Dendritic cell treated with granulocyte-macrophage colony-stimulating factor and Interleukin-4, amounts not matched to agents 40 ng/mL and 50 ng/mL, for 4 days (primary cell): ENCODE results near the gene MTFR1L.

Source experiments
- H3K27ac Mint-ChIP-seq: one replicate; pipeline ENCODE4 v1.8.0; 2022; ENCODE audit warnings: mild to moderate bottlenecking, mixed read lengths
- H3K27me3 Mint-ChIP-seq: one replicate; pipeline ENCODE4 v1.8.0; 2022; ENCODE audit warnings: mild to moderate bottlenecking, mixed read lengths
- H3K36me3 Mint-ChIP-seq: one replicate; pipeline ENCODE4 v1.8.0; 2022; ENCODE audit warnings: low read depth, mixed read lengths
- H3K4me1 Mint-ChIP-seq: one replicate; pipeline ENCODE4 v1.8.0; 2022; ENCODE audit warnings: low read depth, mixed read lengths
- H3K4me3 Mint-ChIP-seq: one replicate; pipeline ENCODE4 v1.8.0; 2022; ENCODE audit warnings: mild to moderate bottlenecking, moderate library complexity, mixed read lengths
- H3K9me3 Mint-ChIP-seq: one replicate; pipeline ENCODE4 v1.8.0; 2022; ENCODE audit warnings: mixed read lengths
- intact Hi-C: fragments of 100-400 bp; cut with micrococcal nuclease; formaldehyde crosslinking; loops from one replicate; pipeline ENCODE4 v1.15.0; 2022

MTFR1L gene

DNA sequence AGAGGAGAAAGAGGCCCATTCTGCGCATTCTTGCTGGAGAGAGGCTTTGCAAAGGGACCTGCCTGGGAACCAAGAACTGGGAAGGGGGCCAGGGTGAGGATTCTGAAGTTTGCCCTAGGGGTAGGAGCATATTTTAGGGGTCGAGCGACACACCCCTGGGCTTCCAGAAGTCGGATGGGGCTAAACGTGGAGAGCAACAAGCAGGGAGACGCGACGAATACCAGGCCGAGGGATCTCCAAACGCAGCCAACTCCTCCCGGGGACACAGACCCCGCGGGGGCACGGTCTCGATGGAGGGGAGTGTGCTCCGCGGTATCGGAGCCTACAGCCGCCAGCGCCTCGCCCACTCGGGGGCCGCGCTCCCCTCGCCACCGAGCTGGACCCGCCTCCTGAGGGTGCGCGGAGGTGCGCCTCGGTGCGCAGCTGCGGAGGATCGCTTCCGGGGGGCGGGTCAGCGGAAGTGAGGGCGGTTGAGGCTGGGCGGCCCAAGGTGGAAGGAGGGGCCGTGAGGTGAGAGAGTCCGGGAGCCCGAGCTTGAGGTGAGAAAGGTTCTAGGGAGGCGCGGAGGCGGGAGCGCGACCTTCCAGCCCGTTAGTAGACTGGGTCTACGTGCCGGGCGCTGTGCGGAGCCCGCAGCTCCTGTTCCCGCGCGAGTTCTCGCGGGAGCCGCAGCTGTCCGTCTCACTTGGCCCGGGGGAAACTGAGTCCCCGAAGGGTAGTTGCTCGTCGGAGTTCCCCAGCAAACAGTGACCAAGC, at the start of gene MTFR1L:
TSS of gene MTFR1L (plus strand) at position 464 of the 756 bp plus-strand sequence. CDS start 3,151 bp downstream, outside the sequence.
- intact Hi-C loops = loop anchor here (1.0 to 5.0 kb wide), 2 partner anchors 40 to 178 kb away; partner anchors contain the start of genes AUNIP and PAFAH2
- Mint-ChIP-seq H3K27ac (peak within 1 kb of the TSS; percentile 82), H3K27me3 (no peaks in the 10 kb centered on the region), H3K36me3 (peaks cover 63% of the 10 kb centered on the region), H3K4me3 (peak within 1 kb of the TSS; percentile 87), H3K4me1 (peaks cover 52% of the 10 kb centered on the region), H3K9me3 (no peaks in the 10 kb centered on the region)

DNA sequence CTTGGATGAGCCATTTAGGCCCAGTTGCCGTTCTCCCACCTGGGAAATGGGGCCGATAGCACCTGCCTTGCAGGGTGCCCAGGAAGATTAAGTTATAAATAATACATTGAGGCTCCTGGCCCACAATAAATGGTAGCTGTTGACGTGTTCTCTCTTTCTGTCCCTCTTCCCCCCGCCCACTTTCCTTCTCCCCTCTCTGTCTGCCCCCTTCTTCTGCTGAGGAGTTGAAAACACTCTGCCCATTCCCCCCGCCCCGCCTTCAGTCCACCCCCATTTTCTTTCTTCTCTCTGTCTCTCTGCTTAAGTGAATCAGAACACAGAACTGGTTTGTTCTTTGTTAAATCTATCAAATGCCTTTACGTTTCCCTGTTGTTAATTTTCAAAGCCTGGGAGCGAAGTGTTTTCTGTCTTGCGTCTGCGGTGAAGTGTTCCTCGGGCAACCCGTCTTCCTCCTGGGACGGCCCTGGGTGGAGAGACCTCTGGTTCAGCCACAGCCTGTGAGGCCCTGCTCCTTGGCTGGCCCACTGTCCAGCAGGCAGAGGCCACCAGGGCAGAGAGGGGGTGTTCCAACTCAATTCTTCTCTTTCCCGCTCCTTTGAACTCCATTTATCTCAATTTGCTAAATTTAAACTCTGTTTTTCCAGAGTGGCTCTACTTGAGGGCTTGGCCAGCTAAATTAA, 49.1 kb upstream of the MTFR1L start:
- H3K27ac Mint-ChIP-seq = no peak overlapping the region
- H3K4me3 Mint-ChIP-seq = no peak overlapping the region
- peaks cover 15% of the 10 kb centered on the region for H3K27me3 Mint-ChIP-seq

DNA sequence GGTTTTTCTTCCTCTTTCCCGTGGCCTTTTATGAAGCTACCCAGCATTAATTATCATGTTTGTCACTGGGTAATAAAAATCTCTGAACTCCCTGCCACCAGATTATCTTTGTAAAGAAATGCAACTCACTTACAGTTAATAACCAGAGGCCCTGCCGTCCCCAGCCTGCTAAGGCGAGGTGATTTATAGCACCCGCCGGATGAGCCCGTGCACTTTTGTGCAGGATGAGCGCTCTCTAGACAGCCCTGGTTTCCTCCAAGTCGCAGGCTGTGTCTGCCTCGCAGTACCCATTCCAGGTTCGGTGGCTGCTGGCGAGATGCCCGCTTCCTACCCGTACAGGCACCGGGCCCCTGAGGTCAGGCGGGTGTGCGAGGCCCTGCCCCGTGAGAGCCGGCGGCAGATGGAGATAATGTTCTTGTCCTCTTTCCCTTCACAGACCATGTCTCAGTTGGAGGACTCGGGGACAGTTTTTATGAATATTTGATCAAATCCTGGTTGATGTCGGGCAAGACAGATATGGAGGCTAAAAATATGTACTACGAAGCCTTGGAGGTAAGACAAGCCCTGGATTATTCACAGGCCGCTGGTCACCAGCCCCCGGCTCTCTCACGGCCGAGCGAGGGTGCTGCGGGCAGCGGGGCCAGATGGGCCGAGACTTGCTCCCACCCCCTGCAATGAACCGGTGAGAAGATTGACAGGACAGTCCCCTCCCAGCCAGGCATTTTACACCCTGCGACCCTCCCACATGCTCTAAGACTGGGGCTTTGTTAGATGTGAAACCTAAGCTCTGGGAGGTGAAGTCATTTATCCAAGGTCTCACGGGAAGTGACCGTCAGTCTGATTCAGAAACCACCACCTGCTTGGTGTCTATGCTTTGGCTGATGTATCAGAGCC, 48.3 kb upstream of the MTFR1L start:
- no peaks in the 10 kb centered on the region for H3K9me3 Mint-ChIP-seq
- no peak overlapping the region for H3K27ac Mint-ChIP-seq
- H3K4me1 Mint-ChIP-seq = peaks cover 15% of the 10 kb centered on the region

More for the DNA sequence above, 49.1 kb upstream of the MTFR1L start:
- Mint-ChIP-seq H3K9me3 (no peaks in the 10 kb centered on the region), H3K36me3 (peaks cover 81% of the 10 kb centered on the region), H3K4me1 (peaks cover 15% of the 10 kb centered on the region)
- intact Hi-C loops = no loop called here

DNA sequence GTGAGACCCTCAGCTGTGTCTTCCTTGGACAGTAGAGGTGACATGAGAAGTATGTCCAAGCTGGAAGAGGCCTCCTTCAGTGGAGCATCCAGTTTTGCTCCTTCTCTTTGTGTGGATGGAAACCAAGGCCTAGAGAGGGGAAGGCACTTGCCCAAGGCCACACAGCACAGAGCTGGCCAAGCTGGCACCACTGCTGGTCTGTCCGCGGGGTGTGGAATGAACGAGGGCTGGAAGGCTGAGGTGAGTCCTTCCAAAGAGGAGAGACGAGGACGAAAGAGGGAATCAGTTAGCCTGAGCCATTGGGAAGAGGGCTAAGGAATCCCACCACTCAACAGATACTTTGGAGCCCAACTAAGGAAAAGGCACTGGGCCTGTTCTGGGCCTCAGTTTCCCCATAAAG, 47.6 kb upstream of the MTFR1L start:
- peaks cover 15% of the 10 kb centered on the region for H3K4me1 Mint-ChIP-seq
- H3K27ac Mint-ChIP-seq = no peak overlapping the region
- no peaks in the 10 kb centered on the region for H3K9me3 Mint-ChIP-seq
- peaks cover 15% of the 10 kb centered on the region for H3K27me3 Mint-ChIP-seq
- H3K4me3 Mint-ChIP-seq = no peak overlapping the region
- peaks cover 88% of the 10 kb centered on the region for H3K36me3 Mint-ChIP-seq
- intact Hi-C loops = no loop called here

More for the DNA sequence above, 48.3 kb upstream of the MTFR1L start:
- intact Hi-C loops = no loop called here
- H3K4me3 Mint-ChIP-seq = no peak overlapping the region
- H3K36me3 Mint-ChIP-seq = peaks cover 87% of the 10 kb centered on the region
- peaks cover 15% of the 10 kb centered on the region for H3K27me3 Mint-ChIP-seq

DNA sequence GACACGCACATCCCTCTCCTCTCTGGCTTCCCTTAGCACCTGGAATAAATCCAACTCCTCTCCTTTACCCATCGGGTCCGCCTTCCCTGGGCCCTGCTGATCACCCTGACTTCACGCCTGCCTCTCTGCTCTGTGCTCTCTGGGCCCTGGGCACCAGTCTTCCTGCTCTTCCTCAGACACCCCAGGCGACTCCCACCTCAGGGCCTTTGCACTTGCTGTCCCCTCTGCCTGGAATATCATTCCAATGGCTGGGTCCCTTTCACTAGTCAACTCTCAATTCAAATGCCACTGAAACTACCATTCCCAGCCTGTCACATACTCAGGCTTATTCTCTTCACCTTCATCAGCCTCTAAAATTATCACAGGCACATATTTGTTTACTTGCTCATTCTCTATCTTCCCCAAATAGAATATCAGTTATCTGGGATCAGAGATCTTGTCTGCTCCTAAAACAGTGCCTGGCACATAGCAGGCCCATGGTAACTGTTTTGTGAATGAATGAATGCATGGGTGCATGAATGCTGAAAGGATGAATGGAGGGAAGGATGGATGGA, 47.0 kb upstream of the MTFR1L start:
- intact Hi-C loops = no loop called here
- peaks cover 15% of the 10 kb centered on the region for H3K27me3 Mint-ChIP-seq
- no peak overlapping the region for H3K4me3 Mint-ChIP-seq
- H3K27ac Mint-ChIP-seq = no peak overlapping the region
- peaks cover 15% of the 10 kb centered on the region for H3K4me1 Mint-ChIP-seq
- peaks cover 88% of the 10 kb centered on the region for H3K36me3 Mint-ChIP-seq
- no peaks in the 10 kb centered on the region for H3K9me3 Mint-ChIP-seq

DNA sequence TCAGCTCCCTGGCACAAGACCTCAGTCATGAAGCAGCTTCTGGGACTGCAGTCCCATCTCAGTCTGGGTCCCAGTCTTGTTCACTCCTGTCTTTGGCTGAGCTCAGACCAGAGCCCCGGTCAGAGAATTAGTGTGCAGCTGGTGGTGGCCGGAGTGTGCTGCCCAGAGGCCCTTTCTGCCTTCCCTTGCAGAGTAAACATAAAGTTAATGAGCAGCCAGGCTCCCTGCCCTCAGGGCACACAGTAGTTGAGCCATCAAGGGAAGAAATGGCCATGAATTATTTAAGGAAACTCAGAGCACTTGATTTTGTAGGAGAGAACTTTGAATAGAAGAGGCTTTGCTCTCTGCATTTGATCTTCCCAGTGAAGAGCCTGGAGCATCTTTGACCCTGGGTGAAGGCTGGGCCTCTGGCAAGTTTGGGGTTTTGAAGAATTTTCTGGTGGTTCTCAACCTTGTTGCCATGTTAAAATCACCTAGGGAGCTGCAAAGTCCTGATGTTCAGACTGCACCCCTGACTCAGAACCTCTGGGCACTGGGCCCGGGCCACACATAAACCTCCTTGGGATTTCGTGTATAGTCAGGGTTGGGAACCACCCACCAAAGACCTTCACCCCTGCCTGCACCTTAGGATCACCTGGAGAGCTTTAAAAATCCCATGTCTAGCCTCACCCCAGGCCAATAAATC, 46.2 kb upstream of the MTFR1L start:
- peaks cover 15% of the 10 kb centered on the region for H3K4me1 Mint-ChIP-seq
- no peak overlapping the region for H3K4me3 Mint-ChIP-seq
- intact Hi-C loops = no loop called here

DNA sequence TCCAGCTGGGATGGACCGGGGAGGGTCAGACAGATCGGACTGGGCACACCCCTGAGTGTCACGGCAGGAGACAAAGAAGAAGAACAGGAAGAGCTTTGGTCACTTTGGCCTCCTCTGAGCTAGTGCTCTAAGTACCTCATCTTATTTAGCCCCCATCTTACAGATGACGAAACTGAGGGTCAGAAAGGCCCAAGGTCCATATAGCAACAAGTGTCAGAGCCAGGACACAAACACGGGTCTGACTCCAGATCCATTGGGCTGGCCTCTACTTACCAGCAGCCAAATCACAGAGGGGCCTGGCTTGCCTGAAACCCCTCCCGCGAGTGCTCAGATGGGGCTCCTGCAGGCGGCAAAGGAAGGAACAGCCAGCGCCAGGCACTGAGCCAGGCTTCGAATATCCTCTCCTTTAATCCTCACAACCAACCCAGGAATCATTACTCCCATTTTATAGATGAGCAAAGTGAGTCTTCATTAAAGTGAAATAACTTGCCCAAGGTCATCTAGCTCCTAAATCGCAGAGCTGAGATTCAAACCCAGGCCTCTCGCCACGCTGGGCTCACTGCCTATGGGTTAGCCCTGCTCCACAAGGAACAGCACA, 45.4 kb upstream of the MTFR1L start:
- Mint-ChIP-seq H3K4me3 (no peak overlapping the region), H3K36me3 (peaks cover 86% of the 10 kb centered on the region), H3K4me1 (peaks cover 15% of the 10 kb centered on the region), H3K9me3 (no peaks in the 10 kb centered on the region), H3K27ac (no peak overlapping the region), H3K27me3 (peaks cover 15% of the 10 kb centered on the region)
- intact Hi-C loops = no loop called here

More for the DNA sequence above, 46.2 kb upstream of the MTFR1L start:
- Mint-ChIP-seq H3K36me3 (peaks cover 88% of the 10 kb centered on the region), H3K9me3 (no peaks in the 10 kb centered on the region), H3K27me3 (peaks cover 15% of the 10 kb centered on the region), H3K27ac (no peak overlapping the region)

DNA sequence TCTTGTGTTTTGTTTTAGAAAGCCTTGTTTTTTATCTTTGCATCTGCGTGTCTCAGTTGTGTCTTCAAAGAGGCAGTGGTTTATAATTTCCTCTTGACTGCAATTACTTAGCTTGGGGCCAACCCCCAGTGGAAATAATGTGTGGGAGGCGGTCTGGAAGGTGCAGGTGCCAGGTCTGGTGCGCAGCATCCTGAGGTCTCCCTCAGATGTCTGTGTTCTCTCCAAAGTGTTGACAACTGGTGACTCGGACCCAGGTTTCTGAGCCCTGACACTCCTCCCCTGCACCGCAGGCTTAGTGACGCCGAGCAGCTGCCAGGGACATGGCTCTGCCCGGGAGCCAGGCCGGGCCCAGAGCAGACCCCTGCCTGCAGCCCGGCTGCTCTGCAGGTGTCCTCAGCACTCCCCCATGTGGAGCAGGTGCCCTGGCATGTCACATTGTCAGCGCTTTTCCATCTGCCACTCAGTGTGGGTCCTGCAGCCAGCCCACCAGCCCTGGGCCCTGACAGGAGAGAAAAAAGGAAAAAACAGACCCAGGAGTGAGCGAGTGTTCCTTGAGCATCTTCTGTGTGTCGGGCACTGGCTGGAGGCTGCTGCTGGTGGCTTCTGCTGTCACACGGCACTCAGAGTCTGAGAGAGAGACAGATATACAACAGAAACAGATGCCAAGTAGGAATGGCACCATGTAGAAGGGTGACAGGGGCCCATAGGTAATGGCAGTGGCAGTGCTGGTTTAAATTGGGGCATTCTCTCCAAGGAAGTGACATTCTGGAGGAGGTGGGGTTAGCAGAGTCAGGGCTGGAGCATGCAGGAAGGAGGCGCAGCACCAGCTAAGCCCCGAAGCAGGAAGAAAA, 44.6 kb upstream of the MTFR1L start:
- Mint-ChIP-seq H3K9me3 (no peaks in the 10 kb centered on the region), H3K27ac (no peak overlapping the region), H3K4me3 (no peak overlapping the region), H3K4me1 (peaks cover 13% of the 10 kb centered on the region), H3K27me3 (peaks cover 9% of the 10 kb centered on the region), H3K36me3 (peaks cover 77% of the 10 kb centered on the region)
- intact Hi-C loops = no loop called here

DNA sequence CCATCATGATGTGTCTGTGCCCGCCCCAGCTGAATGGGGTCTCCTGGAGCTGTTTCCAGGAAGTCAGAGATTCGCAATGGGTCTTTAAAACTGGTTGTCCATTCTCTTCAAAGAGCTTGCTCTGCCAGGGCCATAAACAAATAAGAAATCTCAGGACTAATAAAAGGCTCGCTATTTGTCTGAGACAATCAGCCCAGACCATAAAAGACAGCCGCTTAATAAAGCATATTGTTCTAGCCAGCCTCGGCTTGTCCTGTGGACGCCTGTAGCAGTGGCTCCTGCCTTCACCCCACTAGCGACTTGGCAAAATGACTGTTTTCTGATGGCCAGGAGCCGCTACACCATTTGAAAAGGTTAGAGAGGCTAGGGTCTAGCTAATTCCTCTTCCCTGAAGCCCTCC, 40.4 kb upstream of the MTFR1L start:
- intact Hi-C loops = no loop called here
- Mint-ChIP-seq H3K27ac (no peak overlapping the region), H3K9me3 (no peaks in the 10 kb centered on the region), H3K27me3 (no peaks in the 10 kb centered on the region), H3K4me3 (no peak overlapping the region), H3K36me3 (peaks cover 67% of the 10 kb centered on the region), H3K4me1 (no peaks in the 10 kb centered on the region)

DNA sequence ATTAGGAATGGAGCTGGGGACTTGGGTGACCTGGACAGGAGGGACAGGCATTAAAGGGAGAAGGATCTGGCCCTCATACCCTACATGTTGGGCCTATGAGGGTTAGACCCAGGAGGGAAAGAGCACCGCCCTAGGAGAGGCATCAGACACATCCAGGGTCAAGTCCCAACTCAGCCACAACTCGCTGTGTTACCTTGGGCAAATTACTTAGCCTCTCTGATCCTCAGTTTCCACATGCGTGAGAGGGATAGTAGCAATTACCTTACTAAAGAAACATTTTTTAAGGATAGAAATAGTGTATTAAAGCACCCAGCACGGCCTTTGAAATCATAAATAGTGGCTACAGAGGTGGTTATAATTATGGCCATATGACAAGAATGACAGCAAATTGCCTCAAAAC, 39.9 kb upstream of the MTFR1L start:
- Mint-ChIP-seq H3K4me1 (no peaks in the 10 kb centered on the region), H3K4me3 (no peak overlapping the region), H3K27me3 (no peaks in the 10 kb centered on the region), H3K9me3 (no peaks in the 10 kb centered on the region), H3K36me3 (peaks cover 70% of the 10 kb centered on the region), H3K27ac (no peak overlapping the region)
- intact Hi-C loops = no loop called here

DNA sequence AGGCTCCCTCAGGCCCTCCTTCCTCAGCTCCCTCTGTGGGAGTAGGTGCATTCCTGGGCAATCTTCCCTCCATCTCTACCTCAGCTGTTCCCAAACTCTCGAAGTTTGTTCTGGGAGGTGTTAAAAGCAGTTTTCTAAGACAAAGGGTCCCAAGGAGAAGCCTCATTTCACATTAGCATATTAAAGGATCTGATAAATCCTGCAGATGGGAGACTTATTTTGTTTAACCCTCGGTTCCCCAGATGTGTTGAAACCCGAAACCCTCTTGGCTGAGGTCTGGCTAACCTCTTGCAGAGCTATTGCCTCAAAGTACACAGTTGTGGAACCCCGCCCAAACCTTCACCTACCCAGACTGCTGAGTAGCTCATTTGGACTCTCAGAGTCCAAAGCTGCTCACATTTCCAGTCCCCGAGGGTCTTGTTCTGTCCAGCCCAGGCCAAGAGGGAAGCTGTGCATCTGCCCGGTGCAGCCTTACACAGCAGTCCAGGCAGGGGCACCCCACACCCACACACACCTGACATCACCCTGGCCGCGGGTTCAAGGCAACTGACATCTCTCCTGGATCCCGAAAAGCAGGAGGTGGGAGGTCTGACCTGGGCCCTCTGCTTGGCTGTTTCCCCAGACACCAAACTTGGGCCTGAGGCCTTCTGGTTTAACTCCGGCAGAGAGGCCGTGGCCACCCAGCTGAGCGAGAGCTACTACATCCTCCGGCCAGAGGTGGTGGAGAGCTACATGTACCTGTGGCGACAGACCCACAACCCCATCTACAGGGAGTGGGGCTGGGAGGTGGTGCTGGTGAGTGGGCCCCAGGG, 39.2 kb upstream of the MTFR1L start:
- Mint-ChIP-seq H3K36me3 (peaks cover 70% of the 10 kb centered on the region), H3K27me3 (no peaks in the 10 kb centered on the region), H3K9me3 (no peaks in the 10 kb centered on the region), H3K27ac (no peak overlapping the region), H3K4me1 (peaks cover 4% of the 10 kb centered on the region), H3K4me3 (no peak overlapping the region)
- intact Hi-C loops = no loop called here

DNA sequence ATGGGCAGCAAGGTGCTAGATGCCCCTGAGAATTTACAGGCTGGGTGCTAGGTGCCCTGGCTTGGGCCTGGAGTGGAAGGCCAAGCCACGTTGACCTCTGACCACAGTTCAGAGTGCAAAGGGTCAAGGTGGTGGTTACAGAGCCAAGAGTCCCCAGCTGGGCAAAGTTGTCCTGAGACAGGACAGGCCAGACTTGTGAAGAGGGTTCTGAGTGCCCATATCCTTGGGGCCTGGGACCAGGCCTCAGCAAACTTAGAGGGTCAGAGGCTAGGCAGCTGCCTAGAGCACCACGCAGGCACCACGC, 38.7 kb upstream of the MTFR1L start:
- Mint-ChIP-seq H3K4me3 (no peak overlapping the region), H3K27ac (no peak overlapping the region), H3K27me3 (no peaks in the 10 kb centered on the region), H3K36me3 (peaks cover 72% of the 10 kb centered on the region), H3K4me1 (peaks cover 6% of the 10 kb centered on the region), H3K9me3 (no peaks in the 10 kb centered on the region)
- intact Hi-C loops = no loop called here
